SK-N-SH (cell line): Measurements from ENCODE around the gene CLDN9.

Experiments used
- GABPA ChIP-seq: IDR thresholded peaks from 2 replicates; pipeline ENCODE4 v1.4.0; 2012; ENCODE audit warnings: low read depth, mild to moderate bottlenecking
- MEF2A ChIP-seq: IDR thresholded peaks from 2 replicates; pipeline ENCODE4 v1.4.0; 2012; ENCODE audit warnings: low read depth, borderline replicate concordance
- RFX5 ChIP-seq: IDR thresholded peaks from 2 replicates; pipeline ENCODE4 v1.6.1; 2012; ENCODE audit warnings: mild to moderate bottlenecking, improper control_type of control experiment, low read length
- TAF1 ChIP-seq: IDR thresholded peaks from 2 replicates; pipeline ENCODE4 v1.6.1; 2012; ENCODE audit warnings: low read depth, mild to moderate bottlenecking, low read length, moderate library complexity, borderline replicate concordance
- TF ChIP-seq, protein P1 (sequence below): IDR thresholded peaks from 2 replicates; pipeline ENCODE4 v1.4.0; 2012; ENCODE audit warnings: low read depth
- TF ChIP-seq, protein P2 (sequence below): IDR thresholded peaks from 2 replicates; pipeline ENCODE4; 2012
- TF ChIP-seq, protein P3 (sequence below): fragments of 200-600 bp; sonication (generic); IDR thresholded peaks from 2 replicates; pipeline ENCODE4 v1.6.1; 2017; ENCODE audit warnings: antibody characterized with exemption, mild to moderate bottlenecking, moderate library complexity

DNA sequence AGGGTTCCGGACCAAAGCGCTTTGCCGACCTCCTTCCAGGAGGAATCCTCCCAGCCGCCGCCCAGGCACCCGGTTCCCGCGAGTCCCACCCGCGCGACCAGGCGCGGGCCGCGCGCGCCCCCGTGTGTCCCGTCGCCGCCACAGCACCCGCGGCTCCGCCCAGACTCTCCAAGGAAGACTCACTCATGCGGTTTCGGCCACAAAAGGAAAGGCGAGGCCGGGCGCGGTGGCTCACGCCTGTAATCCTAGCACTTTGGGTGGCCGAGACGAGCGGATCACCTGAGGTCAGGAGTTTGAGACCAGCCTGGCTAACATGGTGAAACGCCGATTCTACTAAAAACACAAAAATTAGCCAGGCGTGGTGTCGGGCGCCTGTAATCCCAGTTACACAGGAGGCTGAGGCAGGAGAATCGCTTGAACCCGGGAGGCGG lies 29.0 kb upstream of the CLDN9 start:
- TF ChIP-seq, protein P1, sequence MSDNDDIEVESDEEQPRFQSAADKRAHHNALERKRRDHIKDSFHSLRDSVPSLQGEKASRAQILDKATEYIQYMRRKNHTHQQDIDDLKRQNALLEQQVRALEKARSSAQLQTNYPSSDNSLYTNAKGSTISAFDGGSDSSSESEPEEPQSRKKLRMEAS: peak; percentile 67; the same call in 1 of the 2 replicates
- TF ChIP-seq, protein P2, sequence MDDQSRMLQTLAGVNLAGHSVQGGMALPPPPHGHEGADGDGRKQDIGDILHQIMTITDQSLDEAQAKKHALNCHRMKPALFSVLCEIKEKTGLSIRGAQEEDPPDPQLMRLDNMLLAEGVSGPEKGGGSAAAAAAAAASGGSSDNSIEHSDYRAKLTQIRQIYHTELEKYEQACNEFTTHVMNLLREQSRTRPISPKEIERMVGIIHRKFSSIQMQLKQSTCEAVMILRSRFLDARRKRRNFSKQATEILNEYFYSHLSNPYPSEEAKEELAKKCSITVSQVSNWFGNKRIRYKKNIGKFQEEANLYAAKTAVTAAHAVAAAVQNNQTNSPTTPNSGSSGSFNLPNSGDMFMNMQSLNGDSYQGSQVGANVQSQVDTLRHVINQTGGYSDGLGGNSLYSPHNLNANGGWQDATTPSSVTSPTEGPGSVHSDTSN: no peak
- TF ChIP-seq, protein P3, sequence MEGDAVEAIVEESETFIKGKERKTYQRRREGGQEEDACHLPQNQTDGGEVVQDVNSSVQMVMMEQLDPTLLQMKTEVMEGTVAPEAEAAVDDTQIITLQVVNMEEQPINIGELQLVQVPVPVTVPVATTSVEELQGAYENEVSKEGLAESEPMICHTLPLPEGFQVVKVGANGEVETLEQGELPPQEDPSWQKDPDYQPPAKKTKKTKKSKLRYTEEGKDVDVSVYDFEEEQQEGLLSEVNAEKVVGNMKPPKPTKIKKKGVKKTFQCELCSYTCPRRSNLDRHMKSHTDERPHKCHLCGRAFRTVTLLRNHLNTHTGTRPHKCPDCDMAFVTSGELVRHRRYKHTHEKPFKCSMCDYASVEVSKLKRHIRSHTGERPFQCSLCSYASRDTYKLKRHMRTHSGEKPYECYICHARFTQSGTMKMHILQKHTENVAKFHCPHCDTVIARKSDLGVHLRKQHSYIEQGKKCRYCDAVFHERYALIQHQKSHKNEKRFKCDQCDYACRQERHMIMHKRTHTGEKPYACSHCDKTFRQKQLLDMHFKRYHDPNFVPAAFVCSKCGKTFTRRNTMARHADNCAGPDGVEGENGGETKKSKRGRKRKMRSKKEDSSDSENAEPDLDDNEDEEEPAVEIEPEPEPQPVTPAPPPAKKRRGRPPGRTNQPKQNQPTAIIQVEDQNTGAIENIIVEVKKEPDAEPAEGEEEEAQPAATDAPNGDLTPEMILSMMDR: peak; percentile 89
- TF ChIP-seq RFX5: no peak
- TF ChIP-seq GABPA: no peak
- no peak for TF ChIP-seq TAF1
- no peak for TF ChIP-seq MEF2A
